Hepatocyte (in vitro differentiated cells): ENCODE results near the gene WNT8B.

Experiments used
- EZH2 ChIP-seq: fragments of 200-600 bp; sonication (generic); IDR thresholded peaks from 2 replicates; pipeline ENCODE4 v1.6.1; 2016; ENCODE audit warnings: antibody characterized with exemption, mild to moderate bottlenecking, borderline replicate concordance
- TF ChIP-seq, protein P1 (sequence below): fragments of 200-600 bp; sonication (generic); IDR thresholded peaks from 2 replicates; pipeline ENCODE4 v1.5.1; 2016; ENCODE audit warnings: antibody characterized with exemption, mild to moderate bottlenecking; ENCODE audit not compliant: poor library complexity

DNA sequence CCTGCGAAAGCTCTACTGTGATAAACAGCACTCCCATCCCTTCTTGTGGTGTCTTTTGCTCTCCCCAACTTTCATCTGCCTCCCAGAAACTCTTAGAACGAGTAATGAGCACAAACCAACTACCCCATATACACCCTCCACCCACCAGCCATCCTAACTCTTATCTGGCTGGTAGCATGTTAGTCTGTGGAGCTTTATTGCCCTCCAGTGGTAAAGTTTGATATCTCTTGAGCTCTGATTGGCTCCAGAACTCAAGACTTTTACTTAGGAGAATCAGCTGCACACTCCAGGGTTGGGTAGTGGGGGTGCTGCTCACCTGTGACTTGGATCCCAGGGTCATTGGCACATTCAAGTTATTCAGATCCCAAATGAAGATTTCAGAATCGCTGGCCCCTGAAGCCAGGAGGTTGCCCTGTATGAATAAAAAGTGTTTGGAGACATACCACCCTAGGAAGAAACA, 45.9 kb downstream of the WNT8B start:
- TF ChIP-seq EZH2 = no peak
- TF ChIP-seq, protein P1, sequence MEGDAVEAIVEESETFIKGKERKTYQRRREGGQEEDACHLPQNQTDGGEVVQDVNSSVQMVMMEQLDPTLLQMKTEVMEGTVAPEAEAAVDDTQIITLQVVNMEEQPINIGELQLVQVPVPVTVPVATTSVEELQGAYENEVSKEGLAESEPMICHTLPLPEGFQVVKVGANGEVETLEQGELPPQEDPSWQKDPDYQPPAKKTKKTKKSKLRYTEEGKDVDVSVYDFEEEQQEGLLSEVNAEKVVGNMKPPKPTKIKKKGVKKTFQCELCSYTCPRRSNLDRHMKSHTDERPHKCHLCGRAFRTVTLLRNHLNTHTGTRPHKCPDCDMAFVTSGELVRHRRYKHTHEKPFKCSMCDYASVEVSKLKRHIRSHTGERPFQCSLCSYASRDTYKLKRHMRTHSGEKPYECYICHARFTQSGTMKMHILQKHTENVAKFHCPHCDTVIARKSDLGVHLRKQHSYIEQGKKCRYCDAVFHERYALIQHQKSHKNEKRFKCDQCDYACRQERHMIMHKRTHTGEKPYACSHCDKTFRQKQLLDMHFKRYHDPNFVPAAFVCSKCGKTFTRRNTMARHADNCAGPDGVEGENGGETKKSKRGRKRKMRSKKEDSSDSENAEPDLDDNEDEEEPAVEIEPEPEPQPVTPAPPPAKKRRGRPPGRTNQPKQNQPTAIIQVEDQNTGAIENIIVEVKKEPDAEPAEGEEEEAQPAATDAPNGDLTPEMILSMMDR = peak; percentile 63
